Uterus (tissue), 2 donors: ENCODE results near the gene ACSBG1.

Source experiments
- CTCF ChIP-seq, 4 experiments: fragments of 200-600 bp in 2 of 4; fragments of 450-650 bp in 2 of 4; sonication (generic) in 2 of 4; IDR thresholded peaks; one replicate each; pipeline ENCODE4 v1.5.1; 2016 to 2019; ENCODE audit warnings: antibody characterized with exemption in 4 of 4, mild to moderate bottlenecking in 2 of 4, moderate library complexity in 1 of 4
- POLR2A ChIP-seq, 2 donors: fragments of 450-650 bp; IDR thresholded peaks; one replicate each; pipeline ENCODE4 v1.6.1; 2016; ENCODE audit warnings: antibody characterized with exemption in 2 of 2, mild to moderate bottlenecking in 1 of 2, moderate library complexity in 1 of 2

GRCh38 chr15:78207641-78208340, 26.6 kb downstream of the ACSBG1 start:
- TF ChIP-seq CTCF (IDR thresholded peaks at IDR 0.05) (no peak), POLR2A (IDR thresholded peaks at IDR 0.05) (no peak)
